HEK293T (cell line): ENCODE data around the gene ARF6.
"Not testable (repeated sequence)": the region's sequence is repeated elsewhere in the genome, so short reads cannot be mapped to it uniquely, and the experiment has no call there.

Experiments
- CTCF ChIA-PET: fragments of 350-600 bp; formaldehyde crosslinking; extraction: SDS; loops from one replicate; lab custom pipeline; 2021; ENCODE audit warnings: antibody characterized with exemption, inconsistent platforms; lab: Yijun Ruan, JAX
- POLR2A ChIA-PET: fragments of 350-600 bp; formaldehyde crosslinking; extraction: SDS; loops from one replicate; lab custom pipeline; 2020; ENCODE audit warnings: antibody characterized with exemption, inconsistent platforms; lab: Yijun Ruan, JAX
- DNase-seq: peaks from one replicate; pipeline ENCODE4 v3.0.0; 2012; ENCODE audit warnings: mixed read lengths; ENCODE audit errors: extremely low spot score
- ARNT ChIP-seq: fragments of 450-650 bp; IDR thresholded peaks from 2 replicates; pipeline ENCODE4 v1.6.1; 2017; ENCODE audit warnings: mild to moderate bottlenecking
- BHLHE40 ChIP-seq: fragments of 450-650 bp; IDR thresholded peaks from 2 replicates; pipeline ENCODE4 v1.6.1; 2016; ENCODE audit warnings: mild to moderate bottlenecking, moderate library complexity, borderline replicate concordance
- CTBP1 ChIP-seq: fragments of 450-650 bp; IDR thresholded peaks from 2 replicates; pipeline ENCODE4 v1.6.1; 2016; ENCODE audit warnings: borderline replicate concordance
- ELF4 ChIP-seq: fragments of 450-650 bp; IDR thresholded peaks from 2 replicates; pipeline ENCODE4 v1.6.1; 2017; ENCODE audit warnings: antibody characterized with exemption
- FOXA1 ChIP-seq: fragments of 450-650 bp; IDR thresholded peaks from 2 replicates; pipeline ENCODE4 v1.6.1; 2016; ENCODE audit warnings: mild to moderate bottlenecking
- FOXK2 ChIP-seq: fragments of 450-650 bp; IDR thresholded peaks from 2 replicates; pipeline ENCODE4 v1.6.1; 2016; ENCODE audit warnings: mild to moderate bottlenecking
- FOXM1 ChIP-seq: fragments of 450-650 bp; IDR thresholded peaks from 2 replicates; pipeline ENCODE4 v1.6.1; 2017; ENCODE audit warnings: mild to moderate bottlenecking, borderline replicate concordance
- HDGF ChIP-seq: fragments of 450-650 bp; IDR thresholded peaks from 2 replicates; pipeline ENCODE4 v1.6.1; 2017; ENCODE audit warnings: antibody characterized with exemption, borderline replicate concordance
- L3MBTL2 ChIP-seq: fragments of 450-650 bp; conservative IDR thresholded peaks from 2 replicates; pipeline ENCODE4 v1.6.1; 2016; ENCODE audit warnings: mild to moderate bottlenecking
- LEF1 ChIP-seq: fragments of 450-650 bp; IDR thresholded peaks from 2 replicates; pipeline ENCODE4 v1.6.1; 2017; ENCODE audit warnings: mild to moderate bottlenecking, borderline replicate concordance
- NFRKB ChIP-seq: fragments of 450-650 bp; IDR thresholded peaks from 2 replicates; pipeline ENCODE4 v1.6.1; 2016; ENCODE audit warnings: mild to moderate bottlenecking, moderate library complexity
- SP1 ChIP-seq: fragments of 450-650 bp; IDR thresholded peaks from 2 replicates; pipeline ENCODE4 v1.6.1; 2017
- SUZ12 ChIP-seq: fragments of 450-650 bp; IDR thresholded peaks from 2 replicates; pipeline ENCODE4 v1.6.1; 2016; ENCODE audit warnings: mild to moderate bottlenecking
- TARDBP ChIP-seq: fragments of 450-650 bp; IDR thresholded peaks from 2 replicates; pipeline ENCODE4 v1.6.1; 2016
- ZNF384 ChIP-seq: fragments of 450-650 bp; IDR thresholded peaks from 2 replicates; pipeline ENCODE4 v1.6.1; 2016
- TF ChIP-seq, protein P1 (sequence below): fragments of 450-650 bp; IDR thresholded peaks from 2 replicates; pipeline ENCODE4 v1.6.1; 2016

The ARF6 gene

DNA sequence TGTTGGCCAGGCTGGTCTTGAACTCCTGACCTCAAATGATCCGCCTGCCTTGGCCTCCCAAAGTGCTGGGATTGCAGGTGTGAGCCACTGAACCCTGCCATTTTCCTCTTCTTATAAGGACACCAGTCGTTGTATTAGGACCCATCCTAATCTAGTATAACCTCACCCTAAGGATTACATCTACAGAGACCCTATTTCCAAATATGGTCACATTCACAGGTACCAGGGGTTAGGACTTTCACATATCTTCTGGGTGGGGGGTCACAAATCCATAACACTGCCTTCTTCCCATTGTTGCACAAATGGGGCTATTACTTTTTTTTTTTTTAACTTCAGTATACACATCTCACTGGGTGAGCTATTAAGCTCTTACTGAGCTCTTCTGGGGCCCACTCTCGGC lies 38.6 kb downstream of the ARF6 start:
- CTCF ChIA-PET = no interaction called here
- POLR2A ChIA-PET = no interaction called here
- no peak for DNase-seq

DNA sequence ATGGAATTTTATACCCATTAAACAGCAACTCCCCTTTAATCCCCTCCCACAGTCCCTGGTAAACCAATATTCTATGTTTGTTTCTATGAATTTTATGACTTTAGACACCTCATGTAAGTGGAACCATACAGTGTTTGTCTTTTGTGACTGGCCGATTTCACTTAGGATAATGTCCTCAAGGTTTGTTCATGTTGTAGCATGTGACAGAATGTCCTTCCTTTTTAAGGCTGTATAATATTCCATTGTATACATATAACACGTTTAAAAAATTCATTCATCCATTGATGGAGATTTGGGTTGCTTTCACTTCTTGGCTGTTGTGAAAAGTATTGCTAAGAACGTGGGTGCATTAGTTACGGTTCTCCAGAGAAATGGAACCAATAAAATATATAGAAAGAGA lies 40.2 kb downstream of the ARF6 start:
- DNase-seq = no peak
- ChIA-PET CTCF (interaction anchor here (0.6 to 0.7 kb wide), 2 partner anchors 49 to 170 kb away, joined by 3 to 6 read pairs; no protein-coding TSS in a partner anchor), POLR2A (no interaction called here)
- no peak for TF ChIP-seq ARNT

More for the DNA sequence above, 38.6 kb downstream of the ARF6 start:
- TF ChIP-seq SUZ12 (no peak), ARNT (no peak), TARDBP (no peak), FOXK2 (no peak), FOXM1 (no peak), BHLHE40 (no peak), ELF4 (no peak), HDGF (no peak), L3MBTL2 (no peak), SP1 (no peak), LEF1 (no peak), CTBP1 (no peak)
- TF ChIP-seq, protein P1, sequence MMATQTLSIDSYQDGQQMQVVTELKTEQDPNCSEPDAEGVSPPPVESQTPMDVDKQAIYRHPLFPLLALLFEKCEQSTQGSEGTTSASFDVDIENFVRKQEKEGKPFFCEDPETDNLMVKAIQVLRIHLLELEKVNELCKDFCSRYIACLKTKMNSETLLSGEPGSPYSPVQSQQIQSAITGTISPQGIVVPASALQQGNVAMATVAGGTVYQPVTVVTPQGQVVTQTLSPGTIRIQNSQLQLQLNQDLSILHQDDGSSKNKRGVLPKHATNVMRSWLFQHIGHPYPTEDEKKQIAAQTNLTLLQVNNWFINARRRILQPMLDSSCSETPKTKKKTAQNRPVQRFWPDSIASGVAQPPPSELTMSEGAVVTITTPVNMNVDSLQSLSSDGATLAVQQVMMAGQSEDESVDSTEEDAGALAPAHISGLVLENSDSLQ = no peak

GRCh38 chr14:49933704-49934103 lies 40.8 kb downstream of the ARF6 start:
- CTCF ChIA-PET = interaction anchor here (0.6 to 0.7 kb wide), 2 partner anchors 49 to 169 kb away, joined by 3 to 6 read pairs; no protein-coding TSS in a partner anchor
- POLR2A ChIA-PET = no interaction called here
- DNase-seq = no peak
- TF ChIP-seq LEF1 (no peak), FOXM1 (no peak), NFRKB (no peak), TARDBP (no peak), FOXK2 (no peak), BHLHE40 (no peak), SUZ12 (no peak)

- no peak for DNase-seq
- CTCF ChIA-PET = no interaction called here
- POLR2A ChIA-PET = no interaction called here
- TF ChIP-seq HDGF (no peak), BHLHE40 (no peak), SP1 (no peak), TARDBP (no peak), LEF1 (no peak), FOXA1 (no peak), ZNF384 (no peak), FOXK2 (no peak), NFRKB (no peak), SUZ12 (no peak), L3MBTL2 (no peak), CTBP1 (no peak), ELF4 (no peak), FOXM1 (no peak)
Measured at GRCh38 chr14:49934646-49935045, 41.8 kb downstream of the ARF6 start.

- CTCF ChIA-PET = no interaction called here
- DNase-seq = no peak
- POLR2A ChIA-PET = no interaction called here
- TF ChIP-seq BHLHE40 = no peak
- TF ChIP-seq FOXM1 = no peak
- no peak for TF ChIP-seq SP1
- no peak for TF ChIP-seq LEF1
- no peak for TF ChIP-seq CTBP1
- no peak for TF ChIP-seq FOXA1
- no peak for TF ChIP-seq L3MBTL2
- TF ChIP-seq ARNT = no peak
- TF ChIP-seq TARDBP = no peak
- no peak for TF ChIP-seq SUZ12
- no peak for TF ChIP-seq ZNF384
Measured at GRCh38 chr14:49935526-49935925, 42.6 kb downstream of the ARF6 start.

DNA sequence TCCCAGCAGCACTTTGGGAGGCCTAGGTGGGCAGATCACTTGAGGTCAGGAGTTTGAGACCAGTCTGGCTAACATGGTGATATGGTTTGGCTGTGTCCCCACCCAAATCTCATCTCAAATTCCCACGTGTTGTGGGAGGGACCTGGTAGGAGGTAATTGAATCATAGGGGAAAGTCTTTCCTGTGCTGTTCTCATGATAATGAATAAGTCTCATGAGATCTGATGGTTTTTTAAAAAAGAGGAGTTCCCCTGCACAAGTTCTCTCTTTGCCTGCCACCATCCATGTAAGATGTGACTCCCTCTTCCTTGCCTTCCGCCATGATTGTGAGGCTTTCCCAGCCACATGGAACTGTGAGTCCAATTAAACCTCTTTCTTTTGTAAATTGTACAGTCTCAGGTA lies 43.4 kb downstream of the ARF6 start:
- CTCF ChIA-PET, DNase-seq: not testable (repeated sequence)

GRCh38 chr14:49936882-49937281 lies 44.0 kb downstream of the ARF6 start:
- DNase-seq, POLR2A ChIA-PET, CTCF ChIA-PET: not testable (repeated sequence)

More for the DNA sequence above, 43.4 kb downstream of the ARF6 start:
- POLR2A ChIA-PET = not testable (repeated sequence)

DNA sequence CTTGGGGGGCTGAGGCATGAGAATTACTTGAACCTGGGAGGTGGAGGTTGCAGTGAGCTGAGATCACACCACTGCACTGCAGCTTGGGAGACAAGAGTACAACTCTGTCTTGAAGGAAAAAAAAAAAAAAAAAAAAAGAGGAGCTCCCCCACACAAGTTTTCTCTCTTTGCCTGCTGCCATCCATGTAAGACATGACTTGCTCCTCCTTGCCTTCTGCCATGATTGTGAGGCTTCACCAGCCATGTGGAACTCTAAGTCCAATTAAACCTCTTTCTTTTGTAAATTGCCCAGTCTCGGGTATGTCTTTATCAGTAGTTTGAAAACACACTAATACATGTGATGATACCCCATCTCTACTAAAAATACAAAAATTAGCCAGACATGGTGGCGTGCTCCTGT lies 46.3 kb downstream of the ARF6 start:
- POLR2A ChIA-PET, DNase-seq, CTCF ChIA-PET: not testable (repeated sequence)

DNA sequence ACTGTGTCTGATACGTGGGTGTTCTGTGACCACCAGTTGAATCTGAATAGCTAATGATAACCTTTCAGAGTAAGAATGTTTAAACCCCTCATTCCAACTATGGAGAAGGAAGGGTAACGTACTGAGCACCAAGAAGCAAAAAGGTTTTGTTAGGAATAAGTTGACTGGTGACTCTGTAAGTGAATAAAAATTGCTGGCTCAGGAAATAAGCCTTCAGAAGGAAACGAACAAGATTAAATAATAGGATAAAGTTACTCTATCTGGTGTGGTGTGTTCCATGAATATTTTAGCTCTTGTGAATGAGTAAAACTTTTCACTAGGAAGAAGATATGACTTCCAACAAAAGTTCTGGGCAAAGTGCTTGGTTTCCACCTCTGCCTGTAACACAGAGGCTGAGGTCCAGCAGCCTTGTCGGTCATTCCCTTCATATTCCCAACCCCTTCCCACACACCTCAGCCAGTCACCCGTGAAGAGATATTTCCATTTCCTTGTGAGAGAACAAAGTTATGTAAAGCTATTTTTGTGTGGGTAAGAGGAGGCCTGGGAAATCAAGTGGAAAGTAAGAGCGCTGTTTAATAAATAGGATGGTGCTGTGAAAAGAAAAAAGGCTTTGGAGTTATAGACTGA lies 47.1 kb downstream of the ARF6 start:
- ChIA-PET CTCF (interaction anchor here (0.8 kb wide), 1 partner anchor 60 kb away, joined by 3 read pairs; no protein-coding TSS in a partner anchor), POLR2A (interaction anchor here (0.8 kb wide), 1 partner anchor 48 kb away, joined by 3 read pairs; no protein-coding TSS in a partner anchor)
- no peak for DNase-seq
- no peak for TF ChIP-seq FOXK2
- TF ChIP-seq ARNT = no peak
- no peak for TF ChIP-seq NFRKB
- no peak for TF ChIP-seq FOXM1
- no peak for TF ChIP-seq LEF1
- TF ChIP-seq ZNF384 = no peak
